Gastroesophageal sphincter (tissue), 4 donors: ENCODE data around the gene DEDD2. TPM values are rescaled to one million over a fixed set of nuclear protein-coding genes. Genes with fewer than 3 reads are reported as not detected.

Source experiments
- ATAC-seq: fragments of 150-250 bp; one replicate; pipeline ENCODE4 v1.9.1; 2016; ENCODE audit warnings: mild to moderate bottlenecking, moderate library complexity
- H3K27ac ChIP-seq, 4 donors: fragments of 200-600 bp; sonication (generic) in 3 of 4; 1 replicate in 3 of 4; 2 replicates in 1 of 4; pipeline ENCODE4 v1.5.1; 2016 to 2019
- H3K27me3 ChIP-seq: fragments of 200-600 bp; sonication (generic); one replicate; pipeline ENCODE4 v1.5.1; 2019
- H3K36me3 ChIP-seq, 2 donors: fragments of 200-600 bp; sonication (generic); one replicate each; pipeline ENCODE4 v1.5.1; 2019; ENCODE audit warnings: control low read depth in 1 of 2
- H3K4me1 ChIP-seq, 3 donors: fragments of 200-600 bp; sonication (generic); 1 replicate in 2 of 3; 2 replicates in 1 of 3; pipeline ENCODE4 v1.5.1; 2016 to 2019; ENCODE audit warnings: control low read depth in 2 of 3
- H3K4me3 ChIP-seq, 2 donors: fragments of 200-600 bp; sonication (generic); one replicate each; pipeline ENCODE4 v1.5.1; 2019; ENCODE audit warnings: mild to moderate bottlenecking in 1 of 2, moderate library complexity in 1 of 2
- H3K9me3 ChIP-seq, 3 donors: fragments of 200-600 bp; sonication (generic); one replicate each; pipeline ENCODE4 v1.5.1; 2017 to 2019; ENCODE audit warnings: control low read depth in 2 of 3
- EP300 ChIP-seq: sonication (generic); formaldehyde crosslinking; IDR thresholded peaks from one replicate; pipeline ENCODE4 v1.6.1; 2017; ENCODE audit warnings: antibody characterized with exemption, mild to moderate bottlenecking
- POLR2A ChIP-seq, 2 donors: fragments of 450-650 bp; IDR thresholded peaks; one replicate each; pipeline ENCODE4 v1.6.1; 2017; ENCODE audit warnings: antibody characterized with exemption in 2 of 2, mild to moderate bottlenecking in 2 of 2, moderate library complexity in 1 of 2
- POLR2AphosphoS5 ChIP-seq: sonication (generic); formaldehyde crosslinking; IDR thresholded peaks from one replicate; pipeline ENCODE4 v1.6.1; 2017; ENCODE audit warnings: antibody characterized with exemption
- WGBS, 2 donors: methylation state at CpG; one replicate each; pipeline ENCODE4 v1.1.5; 2018; ENCODE audit warnings: low coverage in 1 of 2; 5-methylcytosine and 5-hydroxymethylcytosine counted together
- total RNA-seq, 4 donors: library from RNA; depleted of rRNA; stranded (reverse); fragments of >200 nt; gene quantifications; one replicate each; pipeline ENCODE4 v1.1.0, GENCODE V29; 2016
- TF ChIP-seq, protein P1 (sequence below), 4 experiments: fragments of 200-600 bp in 2 of 4; fragments of 450-650 bp in 2 of 4; sonication (generic) in 1 of 4; IDR thresholded peaks; one replicate each; pipeline ENCODE4 v1.5.1; 2017 to 2019; ENCODE audit warnings: antibody characterized with exemption in 4 of 4, mild to moderate bottlenecking in 2 of 4, moderate library complexity in 2 of 4

DEDD2 gene
- total RNA-seq, 4 donors from 2014 or later = 31.1 to 39.3 (median 33.4) TPM

DNA sequence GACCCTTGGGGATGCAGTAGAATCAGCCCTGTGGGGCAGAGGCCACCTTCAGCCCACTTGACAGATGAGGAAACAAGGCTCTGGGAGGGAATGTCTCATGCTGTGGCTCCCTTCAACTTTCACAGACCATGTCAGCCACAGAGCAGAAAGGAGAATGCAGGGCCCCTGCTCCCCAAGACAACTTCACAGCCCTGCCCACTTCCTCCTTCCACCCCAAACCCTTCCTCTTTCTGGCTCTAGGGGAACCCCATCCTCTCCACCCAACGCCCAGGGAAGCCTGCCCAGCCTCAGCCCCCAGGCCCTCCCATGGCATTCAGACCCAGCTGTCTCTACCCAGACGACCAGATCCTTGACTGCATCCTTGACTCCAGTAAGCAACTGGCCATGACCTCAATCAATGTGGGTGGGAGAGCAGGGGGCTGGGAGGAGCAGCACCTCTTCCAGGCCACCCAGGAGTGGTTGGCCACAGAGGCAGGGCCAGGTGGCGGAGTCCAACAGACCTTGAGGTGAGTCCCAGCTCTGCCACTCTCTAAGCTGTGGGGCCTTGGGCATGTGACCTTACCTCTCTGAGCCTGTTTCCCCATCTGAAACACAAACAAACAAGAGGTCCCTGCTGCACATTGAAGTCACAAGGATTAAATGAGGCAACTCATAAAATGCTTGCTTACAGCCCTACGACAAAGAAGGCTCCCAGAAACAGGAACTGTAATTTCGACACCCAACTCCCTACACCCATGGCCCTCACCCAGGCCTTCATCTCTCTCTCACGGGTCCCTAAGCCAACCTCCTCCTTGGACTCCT, 15.8 kb downstream of the DEDD2 start:
- H3K27ac ChIP-seq = peak overlapping the region in 3 of 4 donors; percentile 43 to 47 (median 45)
- 55 to 64% methylated on average over 2 to 3 of the region's 6 CpGs for WGBS, 2 donors

GRCh38 chr19:42200116-42200715, 17.3 kb downstream of the DEDD2 start:
- TF ChIP-seq, protein P1, sequence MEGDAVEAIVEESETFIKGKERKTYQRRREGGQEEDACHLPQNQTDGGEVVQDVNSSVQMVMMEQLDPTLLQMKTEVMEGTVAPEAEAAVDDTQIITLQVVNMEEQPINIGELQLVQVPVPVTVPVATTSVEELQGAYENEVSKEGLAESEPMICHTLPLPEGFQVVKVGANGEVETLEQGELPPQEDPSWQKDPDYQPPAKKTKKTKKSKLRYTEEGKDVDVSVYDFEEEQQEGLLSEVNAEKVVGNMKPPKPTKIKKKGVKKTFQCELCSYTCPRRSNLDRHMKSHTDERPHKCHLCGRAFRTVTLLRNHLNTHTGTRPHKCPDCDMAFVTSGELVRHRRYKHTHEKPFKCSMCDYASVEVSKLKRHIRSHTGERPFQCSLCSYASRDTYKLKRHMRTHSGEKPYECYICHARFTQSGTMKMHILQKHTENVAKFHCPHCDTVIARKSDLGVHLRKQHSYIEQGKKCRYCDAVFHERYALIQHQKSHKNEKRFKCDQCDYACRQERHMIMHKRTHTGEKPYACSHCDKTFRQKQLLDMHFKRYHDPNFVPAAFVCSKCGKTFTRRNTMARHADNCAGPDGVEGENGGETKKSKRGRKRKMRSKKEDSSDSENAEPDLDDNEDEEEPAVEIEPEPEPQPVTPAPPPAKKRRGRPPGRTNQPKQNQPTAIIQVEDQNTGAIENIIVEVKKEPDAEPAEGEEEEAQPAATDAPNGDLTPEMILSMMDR (IDR thresholded peaks at IDR 0.05) = no peak
- TF ChIP-seq POLR2A (IDR thresholded peaks at IDR 0.05) (no peak), POLR2AphosphoS5 (no peak), EP300 (no peak)
- no peaks in the 10 kb centered on the region for H3K9me3 ChIP-seq
- H3K27ac ChIP-seq = peak overlapping the region in 2 of 4 donors; percentile 17 to 42
- peaks cover 0 to 9% (median 5%) of the 10 kb centered on the region in 3 donors for H3K4me1 ChIP-seq
- no peaks in the 10 kb centered on the region for H3K27me3 ChIP-seq
- no peak overlapping the region for H3K4me3 ChIP-seq
- 100% methylated on average over 1 of the region's 5 CpGs; no CpG with 5 or more reads in 1 of the 2 donors for WGBS, 2 donors
- H3K36me3 ChIP-seq = peaks cover 0 to 88% of the 10 kb centered on the region in 2 donors
- no peak for ATAC-seq

More for the DNA sequence above, 15.8 kb downstream of the DEDD2 start:
- peaks cover 0 to 9% (median 5%) of the 10 kb centered on the region in 3 donors for H3K4me1 ChIP-seq
- H3K36me3 ChIP-seq = peaks cover 0 to 97% of the 10 kb centered on the region in 2 donors
- H3K4me3 ChIP-seq = no peak overlapping the region
- TF ChIP-seq EP300 = no peak
- ATAC-seq = peak; percentile 37
- no peaks in the 10 kb centered on the region for H3K9me3 ChIP-seq
- H3K27me3 ChIP-seq = no peaks in the 10 kb centered on the region

GRCh38 chr19:42199440-42200115, 17.9 kb downstream of the DEDD2 start:
- 50 to 59% methylated on average over 2 to 5 of the region's 32 CpGs for WGBS, 2 donors
- peak overlapping the region in 3 of 4 donors; percentile 17 to 42 (median 19) for H3K27ac ChIP-seq

GRCh38 chr19:42198676-42199439, 18.6 kb downstream of the DEDD2 start:
- WGBS, 2 donors = 20% methylated on average over 1 of the region's 7 CpGs; no CpG with 5 or more reads in 1 of the 2 donors

More at GRCh38 chr19:42199440-42200115, 17.9 kb downstream of the DEDD2 start:
- no peaks in the 10 kb centered on the region for H3K9me3 ChIP-seq
- peaks cover 0 to 9% (median 5%) of the 10 kb centered on the region in 3 donors for H3K4me1 ChIP-seq
- TF ChIP-seq EP300 = no peak
- TF ChIP-seq, protein P1 (IDR thresholded peaks at IDR 0.05) = no peak
- no peak for TF ChIP-seq POLR2AphosphoS5
- TF ChIP-seq POLR2A (IDR thresholded peaks at IDR 0.05) = no peak
- H3K36me3 ChIP-seq = peaks cover 0 to 82% of the 10 kb centered on the region in 2 donors
- peak overlapping the region in 1 of 2 donors; percentile 12 for H3K4me3 ChIP-seq
- peak; percentile 61 for ATAC-seq
- no peaks in the 10 kb centered on the region for H3K27me3 ChIP-seq

More at GRCh38 chr19:42198676-42199439, 18.6 kb downstream of the DEDD2 start:
- Histone ChIP-seq H3K36me3 (peaks cover 0 to 75% of the 10 kb centered on the region in 2 donors), H3K27ac (peak overlapping the region in 2 of 4 donors; percentile 19 to 42), H3K4me1 (peaks cover 0 to 9% (median 5%) of the 10 kb centered on the region in 3 donors), H3K4me3 (peak overlapping the region in 1 of 2 donors; percentile 12), H3K27me3 (no peaks in the 10 kb centered on the region), H3K9me3 (no peaks in the 10 kb centered on the region)
- TF ChIP-seq POLR2A (IDR thresholded peaks at IDR 0.05) = no peak
- TF ChIP-seq, protein P1 (IDR thresholded peaks at IDR 0.05) = no peak
- TF ChIP-seq EP300 = no peak
- no peak for TF ChIP-seq POLR2AphosphoS5
- ATAC-seq = peak; percentile 25
